ENCODE data around the gene GRID2.

Gene GRID2

DNA sequence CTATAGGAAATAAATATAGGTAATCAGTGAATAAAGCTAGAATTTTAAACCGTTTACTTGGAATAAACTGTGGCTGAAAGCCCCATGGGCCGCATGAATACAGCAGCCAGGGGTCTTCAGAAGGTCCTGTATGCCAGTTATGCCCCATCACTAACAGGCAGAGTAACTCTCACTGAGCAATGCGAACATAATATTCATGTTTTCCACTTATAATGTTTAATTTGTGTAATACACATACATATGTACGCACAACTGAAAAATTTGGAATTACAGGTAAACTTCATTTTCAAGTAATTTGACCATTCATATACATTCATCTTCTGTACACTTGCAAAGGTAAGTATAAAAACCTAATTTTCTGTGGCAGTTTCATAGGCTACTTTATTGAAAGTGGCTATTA is 998.5 kb downstream of the GRID2 start:
- no peak for TF ChIP-seq ZFX (IDR thresholded peaks at IDR 0.05)
- TF ChIP-seq, protein P1, sequence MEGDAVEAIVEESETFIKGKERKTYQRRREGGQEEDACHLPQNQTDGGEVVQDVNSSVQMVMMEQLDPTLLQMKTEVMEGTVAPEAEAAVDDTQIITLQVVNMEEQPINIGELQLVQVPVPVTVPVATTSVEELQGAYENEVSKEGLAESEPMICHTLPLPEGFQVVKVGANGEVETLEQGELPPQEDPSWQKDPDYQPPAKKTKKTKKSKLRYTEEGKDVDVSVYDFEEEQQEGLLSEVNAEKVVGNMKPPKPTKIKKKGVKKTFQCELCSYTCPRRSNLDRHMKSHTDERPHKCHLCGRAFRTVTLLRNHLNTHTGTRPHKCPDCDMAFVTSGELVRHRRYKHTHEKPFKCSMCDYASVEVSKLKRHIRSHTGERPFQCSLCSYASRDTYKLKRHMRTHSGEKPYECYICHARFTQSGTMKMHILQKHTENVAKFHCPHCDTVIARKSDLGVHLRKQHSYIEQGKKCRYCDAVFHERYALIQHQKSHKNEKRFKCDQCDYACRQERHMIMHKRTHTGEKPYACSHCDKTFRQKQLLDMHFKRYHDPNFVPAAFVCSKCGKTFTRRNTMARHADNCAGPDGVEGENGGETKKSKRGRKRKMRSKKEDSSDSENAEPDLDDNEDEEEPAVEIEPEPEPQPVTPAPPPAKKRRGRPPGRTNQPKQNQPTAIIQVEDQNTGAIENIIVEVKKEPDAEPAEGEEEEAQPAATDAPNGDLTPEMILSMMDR (conservative IDR thresholded peaks at IDR 0.05) = no peak
- H3K27ac ChIP-seq = no peak overlapping the region

DNA sequence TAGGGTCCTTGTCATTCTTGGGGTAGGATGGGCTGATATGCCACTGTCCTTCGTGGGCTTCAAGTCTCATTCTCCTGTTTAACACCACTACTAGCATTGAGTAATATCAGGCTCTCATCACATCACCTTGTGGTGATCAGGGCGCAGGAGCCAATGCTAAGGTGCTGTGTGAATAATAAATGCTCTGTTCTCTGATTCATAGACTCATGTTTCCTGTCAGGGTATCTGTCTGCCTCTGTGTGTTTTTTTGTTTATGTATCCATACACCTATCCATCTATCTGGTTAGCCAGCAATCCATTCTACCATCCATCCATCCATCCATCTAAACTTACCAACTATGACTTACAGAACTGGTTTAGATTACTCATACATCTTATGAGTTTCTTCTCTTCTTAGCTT is 999.7 kb downstream of the GRID2 start:
- no peak for TF ChIP-seq ZFX (IDR thresholded peaks at IDR 0.05)
- TF ChIP-seq, protein P1 (conservative IDR thresholded peaks at IDR 0.05) = no peak
- H3K27ac ChIP-seq = no peak overlapping the region

DNA sequence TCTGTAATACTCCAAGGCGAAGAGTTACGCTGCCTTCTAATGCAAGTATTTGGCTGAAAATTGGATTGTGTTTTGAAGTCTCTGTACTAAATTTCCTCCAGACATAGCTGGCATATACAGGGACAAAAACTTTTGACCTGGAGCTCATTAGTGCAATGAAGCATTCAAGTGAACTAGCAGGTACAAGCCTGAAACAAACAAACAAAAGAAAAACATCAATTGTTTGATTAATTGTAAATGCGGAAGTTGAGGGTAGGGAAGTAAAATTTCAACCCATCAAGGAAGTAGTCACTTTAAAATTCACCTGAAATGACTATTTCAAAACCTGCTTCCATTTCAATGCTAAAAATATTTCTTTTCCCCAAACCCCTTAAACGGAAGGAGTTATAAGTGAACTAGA is 1008.5 kb downstream of the GRID2 start:
- no peak overlapping the region for H3K27ac ChIP-seq
- TF ChIP-seq, protein P1 (conservative IDR thresholded peaks at IDR 0.05) = no peak
- TF ChIP-seq ZFX (IDR thresholded peaks at IDR 0.05) = no peak

DNA sequence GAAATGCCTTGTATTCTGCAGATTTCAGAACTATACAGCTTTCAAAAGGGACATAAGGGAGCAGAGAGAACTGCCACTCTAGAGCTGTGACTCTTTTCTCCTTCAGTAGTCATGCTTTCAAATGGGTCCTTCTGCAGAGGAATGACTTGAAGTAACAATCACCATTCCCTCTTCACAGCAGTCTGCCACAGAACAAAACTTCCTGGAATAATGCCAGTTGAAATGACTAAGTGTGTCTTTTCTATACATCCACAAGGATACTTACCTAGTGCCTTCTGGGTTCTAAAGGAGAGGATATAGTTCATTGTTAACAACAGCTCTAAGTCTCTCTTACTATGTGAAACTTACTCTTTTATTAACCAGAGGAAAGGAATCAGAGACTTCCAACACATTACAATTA is 1009.4 kb downstream of the GRID2 start:
- TF ChIP-seq, protein P1 (conservative IDR thresholded peaks at IDR 0.05) = no peak
- no peak for TF ChIP-seq ZFX (IDR thresholded peaks at IDR 0.05)
- no peak overlapping the region for H3K27ac ChIP-seq

DNA sequence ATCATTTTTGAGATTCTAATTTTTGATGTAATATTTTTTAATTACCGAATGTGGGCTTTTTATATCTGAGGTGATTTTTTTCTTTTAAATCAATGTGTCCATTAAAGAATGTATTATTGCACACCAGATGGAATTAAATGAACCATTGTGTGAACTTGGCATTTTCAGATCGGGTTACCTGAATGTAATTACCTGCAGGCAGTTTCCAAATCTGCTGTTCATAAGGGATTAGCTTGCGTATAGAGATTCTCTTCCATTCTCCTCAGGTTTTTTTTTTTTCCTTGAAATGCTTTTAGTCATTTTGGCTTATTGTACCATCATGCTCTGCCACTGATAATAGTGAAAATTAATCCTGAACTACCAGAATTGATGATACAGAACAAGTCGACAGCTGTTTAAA is 1013.3 kb downstream of the GRID2 start:
- no peak overlapping the region for H3K27ac ChIP-seq
- TF ChIP-seq, protein P1 (conservative IDR thresholded peaks at IDR 0.05) = no peak
- no peak for TF ChIP-seq ZFX (IDR thresholded peaks at IDR 0.05)

DNA sequence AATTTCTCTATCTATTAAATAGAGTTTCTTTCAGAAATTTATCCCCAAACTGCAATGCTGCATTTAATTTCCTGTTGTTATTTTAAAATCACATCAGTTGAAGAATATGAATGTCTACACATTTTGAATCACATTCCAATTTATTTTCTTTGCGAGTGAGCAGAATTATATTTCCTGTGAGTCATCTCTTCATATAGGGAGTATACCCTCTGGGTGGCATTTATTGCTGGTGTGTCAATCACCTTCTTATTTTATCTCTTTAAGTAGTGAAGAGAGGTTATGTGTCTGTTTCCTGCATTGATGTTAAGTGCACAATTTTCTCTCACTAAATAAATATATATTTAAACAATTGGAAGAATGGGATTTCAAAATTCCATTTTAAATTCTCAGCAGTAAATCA is 1013.8 kb downstream of the GRID2 start:
- H3K27ac ChIP-seq = no peak overlapping the region
- TF ChIP-seq, protein P1 (conservative IDR thresholded peaks at IDR 0.05) = no peak
- TF ChIP-seq ZFX (IDR thresholded peaks at IDR 0.05) = no peak

DNA sequence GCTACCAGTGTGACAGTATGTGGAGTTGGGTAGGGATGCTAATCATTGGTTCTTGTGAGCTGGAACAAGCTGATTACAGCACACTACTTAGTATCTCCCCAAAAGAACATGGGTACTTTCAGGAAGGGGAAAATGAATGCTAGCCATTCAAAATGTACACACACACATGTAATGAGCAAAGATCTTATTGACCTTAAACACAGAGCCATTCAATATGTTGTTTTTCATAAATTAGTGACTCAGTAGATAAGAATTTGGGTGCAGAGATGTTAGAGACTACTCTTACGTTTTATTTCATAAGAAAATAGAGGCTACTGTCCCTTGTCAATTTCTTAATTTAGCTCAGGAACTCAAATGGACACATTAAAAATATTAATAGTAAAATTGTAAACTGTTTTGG is 1015.3 kb downstream of the GRID2 start:
- no peak overlapping the region for H3K27ac ChIP-seq
- TF ChIP-seq, protein P1 (conservative IDR thresholded peaks at IDR 0.05) = no peak
- TF ChIP-seq ZFX (IDR thresholded peaks at IDR 0.05) = no peak
